Neural progenitor cell (in vitro differentiated cells): ENCODE results near the gene IQSEC1. TPM values are rescaled to one million over a fixed set of nuclear protein-coding genes. Genes with fewer than 3 reads are reported as not detected.

Experiments
- DNase-seq: peaks from one replicate; pipeline ENCODE4 v3.0.0-alpha.2; 2016; ENCODE audit warnings: low spot score
- H2AFZ ChIP-seq: fragments of 200-600 bp; sonication (generic); replicated peaks from 2 replicates; pipeline ENCODE4 v1.6.1; 2016; ENCODE audit warnings: antibody characterized with exemption
- H3F3A ChIP-seq: fragments of 200-600 bp; sonication (generic); 2 replicates; pipeline ENCODE4 v1.6.1; 2016; ENCODE audit warnings: antibody characterized with exemption, low read depth
- H3K27ac ChIP-seq: fragments of 200-600 bp; sonication (generic); 2 replicates; pipeline ENCODE4 v1.5.1; 2016; ENCODE audit warnings: mild to moderate bottlenecking
- H3K27me3 ChIP-seq: fragments of 200-600 bp; sonication (generic); 2 replicates; pipeline ENCODE4 v1.6.1; 2016; ENCODE audit warnings: mild to moderate bottlenecking, moderate library complexity
- H3K36me3 ChIP-seq: fragments of 200-600 bp; sonication (generic); 2 replicates; pipeline ENCODE4 v1.5.1; 2016
- H3K4me1 ChIP-seq: fragments of 200-600 bp; sonication (generic); 2 replicates; pipeline ENCODE4 v1.6.1; 2016; ENCODE audit warnings: mixed run types
- H3K4me2 ChIP-seq: fragments of 200-600 bp; sonication (generic); 2 replicates; pipeline ENCODE4 v1.6.1; 2016
- H3K4me3 ChIP-seq: fragments of 200-600 bp; sonication (generic); 2 replicates; pipeline ENCODE4 v1.5.1; 2016
- H3K79me2 ChIP-seq: fragments of 200-600 bp; sonication (generic); 2 replicates; pipeline ENCODE4 v1.6.1; 2016; ENCODE audit warnings: low read depth
- H3K9ac ChIP-seq: fragments of 200-600 bp; sonication (generic); 2 replicates; pipeline ENCODE4 v1.6.1; 2016
- H3K9me3 ChIP-seq: fragments of 200-600 bp; sonication (generic); 2 replicates; pipeline ENCODE4 v1.5.1; 2016; ENCODE audit warnings: low read depth
- H4K20me1 ChIP-seq: fragments of 200-600 bp; sonication (generic); 2 replicates; pipeline ENCODE4 v1.6.1; 2016; ENCODE audit warnings: low read depth
- H3K27ac Mint-ChIP-seq: 3 replicates; pipeline ENCODE4 v1.8.0; 2021; ENCODE audit warnings: mixed read lengths
- H3K27me3 Mint-ChIP-seq: 2 replicates; pipeline ENCODE4 v1.8.0; 2022; ENCODE audit warnings: low read depth, mild to moderate bottlenecking, inconsistent platforms, moderate library complexity, mixed read lengths; ENCODE audit not compliant: insufficient read depth
- H3K36me3 Mint-ChIP-seq: 3 replicates; pipeline ENCODE4 v1.8.0; 2021; ENCODE audit warnings: mixed read lengths
- H3K4me1 Mint-ChIP-seq: 3 replicates; pipeline ENCODE4 v1.8.0; 2021; ENCODE audit warnings: mixed read lengths
- H3K4me3 Mint-ChIP-seq: 3 replicates; pipeline ENCODE4 v1.8.0; 2021; ENCODE audit warnings: mild to moderate bottlenecking, moderate library complexity, mixed read lengths
- H3K9me3 Mint-ChIP-seq: 3 replicates; pipeline ENCODE4 v1.8.0; 2020; ENCODE audit warnings: mixed read lengths
- CTCF ChIP-seq: fragments of 200-600 bp; sonication (generic); IDR thresholded peaks from 2 replicates; pipeline ENCODE4 v1.5.1; 2017; ENCODE audit warnings: antibody characterized with exemption, mild to moderate bottlenecking
- EZH2 ChIP-seq: fragments of 200-600 bp; sonication (generic); IDR thresholded peaks from 2 replicates; pipeline ENCODE4 v1.6.1; 2017; ENCODE audit warnings: antibody characterized with exemption, mild to moderate bottlenecking, moderate library complexity
- EZH2phosphoT487 ChIP-seq: fragments of 200-600 bp; sonication (generic); IDR thresholded peaks from 2 replicates; pipeline ENCODE4 v1.6.1; 2017; ENCODE audit warnings: antibody characterized with exemption
- total RNA-seq: library from RNA; depleted of rRNA; stranded (reverse); fragments of >200 nt; gene quantifications from 2 replicates; pipeline ENCODE4 v1.2.3, GENCODE V29; 2015; ENCODE audit warnings: low replicate concordance

The IQSEC1 gene
- total RNA-seq, 1 donor from 2014 or later = 8.9 TPM

- Mint-ChIP-seq H3K27ac (no peak overlapping the region), H3K9me3 (no peaks in the 10 kb centered on the region), H3K36me3 (no peaks in the 10 kb centered on the region), H3K4me3 (no peak overlapping the region), H3K4me1 (peaks cover 41% of the 10 kb centered on the region), H3K27me3 (peaks cover 12% of the 10 kb centered on the region)
- no peaks in the 10 kb centered on the region for H3K36me3 ChIP-seq
- H3K27ac ChIP-seq = no peak overlapping the region
- TF ChIP-seq EZH2phosphoT487 = no peak
- TF ChIP-seq EZH2 = no peak
- H3K4me1 ChIP-seq = peaks cover 13% of the 10 kb centered on the region
- H3F3A ChIP-seq = peaks cover 15% of the 10 kb centered on the region
- peaks cover 2% of the 10 kb centered on the region for H4K20me1 ChIP-seq
- H2AFZ ChIP-seq = no peak overlapping the region
- H3K4me3 ChIP-seq = no peak overlapping the region
- no peaks in the 10 kb centered on the region for H3K9me3 ChIP-seq
- H3K79me2 ChIP-seq = no peaks in the 10 kb centered on the region
- H3K27me3 ChIP-seq = peaks cover 43% of the 10 kb centered on the region
- H3K9ac ChIP-seq = no peak overlapping the region
- no peak for DNase-seq
- no peak overlapping the region for H3K4me2 ChIP-seq
Observed at GRCh38 chr3:12871404-12871983, 201.7 kb downstream of the IQSEC1 start.

- Mint-ChIP-seq H3K4me3 (no peak overlapping the region), H3K9me3 (no peaks in the 10 kb centered on the region), H3K4me1 (peaks cover 41% of the 10 kb centered on the region), H3K36me3 (no peaks in the 10 kb centered on the region), H3K27ac (peak overlapping the region; percentile 8), H3K27me3 (peaks cover 12% of the 10 kb centered on the region)
- Histone ChIP-seq H3K4me3 (no peak overlapping the region), H3K79me2 (no peaks in the 10 kb centered on the region), H3K9me3 (no peaks in the 10 kb centered on the region), H3K36me3 (no peaks in the 10 kb centered on the region), H2AFZ (no peak overlapping the region), H3K27me3 (peaks cover 40% of the 10 kb centered on the region), H3K9ac (no peak overlapping the region), H3K4me2 (no peak overlapping the region), H3K4me1 (peaks cover 10% of the 10 kb centered on the region), H3K27ac (no peak overlapping the region), H3F3A (peaks cover 15% of the 10 kb centered on the region), H4K20me1 (no peaks in the 10 kb centered on the region)
- DNase-seq = no peak
- no peak for TF ChIP-seq EZH2
- TF ChIP-seq EZH2phosphoT487 = no peak
- TF ChIP-seq CTCF = no peak
Observed at GRCh38 chr3:12870942-12871341, 202.3 kb downstream of the IQSEC1 start.

- Histone ChIP-seq H2AFZ (peak overlapping the region; percentile 78), H3K4me1 (peaks cover 10% of the 10 kb centered on the region), H3K79me2 (no peaks in the 10 kb centered on the region), H3K9me3 (no peaks in the 10 kb centered on the region), H3F3A (peaks cover 8% of the 10 kb centered on the region), H3K9ac (no peak overlapping the region), H3K27me3 (peaks cover 32% of the 10 kb centered on the region), H3K4me3 (peak overlapping the region; percentile 63), H3K36me3 (no peaks in the 10 kb centered on the region), H4K20me1 (no peaks in the 10 kb centered on the region), H3K27ac (no peak overlapping the region), H3K4me2 (peak overlapping the region; percentile 93)
- DNase-seq = peak; percentile 93
- peaks cover 28% of the 10 kb centered on the region for H3K4me1 Mint-ChIP-seq
- peaks cover 2% of the 10 kb centered on the region for H3K36me3 Mint-ChIP-seq
- H3K27me3 Mint-ChIP-seq = peaks cover 17% of the 10 kb centered on the region
- no peak overlapping the region for H3K27ac Mint-ChIP-seq
- TF ChIP-seq EZH2 (no peak), CTCF (no peak), EZH2phosphoT487 (no peak)
- H3K4me3 Mint-ChIP-seq = peak overlapping the region; percentile 78
- H3K9me3 Mint-ChIP-seq = peaks cover 6% of the 10 kb centered on the region
Observed at GRCh38 chr3:12869035-12869621, 204.1 kb downstream of the IQSEC1 start.
